HTERT RPE-1 (cell line): ENCODE results near the gene MPC2.
"Not testable (repeated sequence)": the region's sequence is repeated elsewhere in the genome, so short reads cannot be mapped to it uniquely, and the experiment has no call there.

Source experiments
- in situ Hi-C: fragments of 300-500 bp; cut with MboI; formaldehyde crosslinking; loops from 4 replicates; pipeline ENCODE4 v1.14.3; 2020; ENCODE audit warnings: low sequenced_read_pairs

MPC2 gene

GRCh38 chr1:167935216-167936067 is 1.4 kb downstream of the MPC2 start:
- in situ Hi-C loops, result no loop called here

DNA sequence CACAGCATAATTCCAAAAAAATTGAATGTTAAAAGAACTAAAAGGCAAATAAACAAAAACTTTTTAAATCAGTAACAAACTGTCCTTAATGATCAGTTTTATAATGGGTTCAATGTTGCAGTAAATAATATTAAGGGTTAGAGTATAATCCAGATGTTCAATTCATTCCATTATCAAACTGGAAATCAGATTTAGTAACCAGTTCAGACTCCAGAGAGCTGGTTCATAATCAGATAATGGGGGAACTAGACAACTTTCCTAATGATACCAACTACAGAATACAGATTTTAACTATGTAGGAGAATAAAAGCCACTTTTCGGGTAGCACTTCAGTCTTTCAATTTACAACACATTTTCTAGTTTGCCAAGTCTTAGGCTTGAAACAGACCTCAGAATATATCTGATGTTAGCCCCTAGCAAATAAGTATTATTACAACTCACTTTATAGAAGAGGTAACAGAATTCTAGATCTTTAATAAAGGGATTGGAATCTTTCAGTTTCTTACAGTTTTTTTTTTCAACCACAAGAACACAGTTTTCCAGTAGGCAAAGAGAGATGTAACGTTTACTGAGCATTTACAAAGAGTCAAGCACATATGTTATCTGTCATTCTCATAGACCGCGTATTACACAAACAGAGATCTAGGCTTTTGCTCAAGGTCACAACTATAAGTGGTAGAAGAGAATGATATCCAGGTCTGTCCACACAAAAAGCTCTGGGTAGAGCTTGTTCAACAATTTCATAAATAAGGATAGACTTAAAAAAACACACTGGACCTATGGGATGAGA is 2.3 kb downstream of the MPC2 start:
- in situ Hi-C loops, result no loop called here

DNA sequence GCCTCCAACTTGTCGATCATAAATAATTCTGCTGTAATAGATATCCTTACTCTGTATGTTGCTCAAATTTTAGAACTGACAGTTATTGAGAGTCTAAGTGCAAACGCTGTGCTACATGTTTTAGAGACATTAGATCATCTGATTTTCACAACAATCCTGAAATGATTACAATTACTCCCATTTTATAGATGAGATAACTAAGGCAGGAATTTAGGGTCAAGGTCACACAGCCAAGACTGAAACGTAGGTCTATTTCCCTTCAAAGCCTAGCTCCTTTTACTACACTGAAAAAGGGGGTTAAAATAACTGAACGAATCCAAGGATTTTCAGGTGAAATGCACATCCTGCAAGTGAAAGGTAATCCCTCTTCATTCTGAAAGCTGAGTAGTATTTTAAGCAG is 3.1 kb downstream of the MPC2 start:
- in situ Hi-C loops, result no loop called here

DNA sequence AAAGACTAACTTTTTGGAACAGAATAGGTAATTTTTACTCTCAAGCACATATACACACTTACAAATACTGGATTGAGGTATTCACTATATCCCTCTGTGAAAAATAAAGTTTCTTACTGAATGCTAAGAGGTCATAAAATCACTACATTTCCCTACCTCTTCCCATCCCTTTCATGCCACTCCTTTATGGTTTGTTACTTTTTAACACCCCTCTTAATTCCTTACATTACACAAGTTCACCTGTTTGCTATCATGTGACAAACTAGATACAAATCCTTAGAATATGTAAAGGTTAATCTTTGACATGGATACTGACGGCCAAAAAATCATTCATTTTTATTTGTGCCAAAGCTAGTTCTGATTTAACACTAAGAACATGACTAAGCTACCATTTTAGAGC is 7.1 kb downstream of the MPC2 start:
- in situ Hi-C loops, result no loop called here

GRCh38 chr1:167928919-167929318 is 8.0 kb downstream of the MPC2 start:
- in situ Hi-C loops, result not testable (repeated sequence)

GRCh38 chr1:167928457-167928852 is 8.4 kb downstream of the MPC2 start:
- in situ Hi-C loops, result no loop called here

- in situ Hi-C loops, result no loop called here
Observed at GRCh38 chr1:167927046-167927754, 9.7 kb downstream of the MPC2 start.

DNA sequence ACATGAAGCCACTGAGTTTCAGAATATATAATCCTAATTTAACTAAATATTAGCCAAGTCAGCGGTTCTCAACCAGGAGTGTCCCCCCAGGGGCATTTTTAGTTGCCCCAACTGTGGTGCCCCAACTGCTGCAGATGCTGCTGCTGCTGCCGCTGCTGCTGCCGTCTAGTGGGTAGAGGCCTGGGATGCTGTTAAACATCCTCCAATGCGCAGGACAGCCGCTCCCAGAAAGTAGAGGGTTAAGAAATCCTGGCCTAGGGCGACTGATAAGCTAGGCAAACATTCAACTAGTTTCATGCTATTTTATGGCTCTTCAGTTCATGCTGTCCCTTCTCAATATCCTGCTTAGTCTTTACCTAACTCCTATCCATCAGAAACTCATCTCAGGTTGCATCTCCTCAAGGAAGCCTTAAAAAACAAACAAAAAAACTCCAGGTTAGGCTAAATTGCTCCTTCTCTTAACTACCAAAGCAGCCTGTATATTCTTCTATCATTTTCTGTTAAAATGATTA is 10.3 kb downstream of the MPC2 start:
- in situ Hi-C loops, result no loop called here

DNA sequence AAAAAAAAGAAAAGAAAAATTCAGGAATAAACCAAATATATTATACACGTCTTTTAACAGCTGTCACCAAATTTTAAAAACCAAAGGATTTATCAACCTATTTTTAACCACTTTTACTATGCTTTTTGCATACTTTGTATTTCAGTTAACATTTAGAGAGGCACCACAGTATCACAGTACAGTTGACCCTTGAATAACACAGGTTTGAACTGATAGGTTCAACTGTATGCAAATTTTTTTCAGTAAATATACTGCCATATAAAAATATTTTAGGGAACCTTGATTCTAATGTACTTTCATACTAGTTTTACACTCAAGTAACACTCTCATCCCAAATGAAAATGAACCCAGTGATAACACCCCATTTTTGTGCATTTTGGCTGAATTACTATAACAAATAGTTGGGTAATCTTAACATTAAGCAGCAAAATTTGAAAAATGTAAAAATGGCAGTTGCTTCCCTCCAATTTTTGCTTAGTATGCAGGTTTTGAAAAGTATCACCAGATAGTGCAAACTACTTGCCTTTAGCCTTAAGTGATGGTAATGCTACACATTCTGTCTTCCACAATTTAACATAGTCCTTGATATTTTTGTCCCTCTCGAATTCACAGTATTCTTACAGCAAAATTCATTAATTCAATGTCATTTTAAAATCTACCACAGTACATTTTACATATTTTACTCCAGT is 12.2 kb downstream of the MPC2 start:
- in situ Hi-C loops, result no loop called here

DNA sequence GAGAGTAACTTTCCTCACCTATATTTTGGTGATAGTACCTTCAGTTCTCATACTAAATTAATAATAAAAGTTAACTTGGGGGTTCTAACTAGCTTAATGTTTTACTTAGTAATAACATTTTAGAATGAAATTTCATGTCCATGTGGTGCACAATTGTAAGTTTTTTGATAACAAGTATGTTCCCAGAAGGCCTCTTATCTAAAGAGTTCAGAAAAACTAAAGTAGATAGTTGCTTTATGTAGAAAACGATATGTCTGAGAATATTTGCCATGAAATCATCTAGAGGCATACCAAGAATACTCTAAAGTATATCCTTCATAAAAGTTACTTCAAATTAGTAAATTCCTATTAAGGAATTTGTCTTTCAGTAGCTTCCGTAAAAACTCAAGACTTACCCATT is 12.8 kb downstream of the MPC2 start:
- in situ Hi-C loops, result no loop called here

GRCh38 chr1:167923324-167924056 is 13.4 kb downstream of the MPC2 start:
- in situ Hi-C loops, result no loop called here

DNA sequence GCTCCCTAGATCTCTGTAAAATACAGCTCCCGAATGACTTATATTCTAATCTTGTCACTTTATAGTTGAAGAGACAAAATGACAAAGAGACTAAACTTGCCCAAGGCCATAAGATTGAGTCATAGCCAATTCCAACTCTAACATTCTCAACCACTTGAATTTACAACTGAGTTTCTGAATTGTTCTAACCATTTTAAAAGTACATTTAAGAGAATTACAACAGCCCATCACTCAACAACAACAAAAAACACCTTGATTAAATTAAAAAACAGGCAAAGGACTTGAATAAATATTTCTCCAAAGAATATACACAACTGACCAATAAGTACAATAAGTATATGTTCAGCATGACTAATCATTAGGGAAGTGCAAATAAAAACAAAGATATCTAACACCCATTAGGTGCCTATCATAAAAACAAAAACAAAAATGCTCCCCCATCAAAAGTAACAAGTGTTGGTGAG is 14.2 kb downstream of the MPC2 start:
- in situ Hi-C loops, result no loop called here

- in situ Hi-C loops, result no loop called here
Observed at GRCh38 chr1:167922023-167922422, 14.8 kb downstream of the MPC2 start.

DNA sequence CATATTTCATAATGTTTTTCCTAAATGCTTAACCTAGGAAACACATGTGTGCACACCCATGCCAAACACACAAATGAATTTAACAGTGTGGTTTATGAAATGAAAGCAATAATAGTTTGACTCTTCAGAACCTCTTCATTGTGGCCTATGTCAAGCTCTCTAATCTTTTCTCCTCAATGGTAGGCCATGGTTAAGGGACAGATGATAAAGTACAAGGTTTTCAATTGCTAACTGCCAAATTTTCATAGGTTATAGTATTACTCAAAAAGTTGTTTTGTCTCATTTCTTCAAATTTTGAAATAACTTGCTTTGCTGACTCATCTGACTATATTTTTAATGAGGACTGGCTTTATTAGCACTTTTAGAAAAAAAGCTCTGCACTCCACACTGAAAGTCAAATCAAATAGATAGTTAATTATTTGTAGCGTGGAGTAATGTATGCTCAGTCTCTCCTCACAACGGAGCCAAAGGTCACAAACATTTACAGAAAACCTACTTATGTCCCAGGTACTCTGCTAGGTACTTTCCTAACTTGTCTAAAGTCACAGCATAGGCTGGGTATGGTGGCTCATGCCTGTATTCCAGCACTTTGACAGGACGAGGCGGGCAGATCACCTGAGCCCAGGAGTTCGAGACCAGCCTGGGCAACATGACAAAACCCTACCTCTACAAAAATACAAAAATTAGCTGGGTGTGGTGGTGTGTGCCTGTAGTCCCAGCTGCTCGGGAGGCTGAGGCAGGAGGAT is 19.9 kb downstream of the MPC2 start:
- in situ Hi-C loops, result no loop called here

- in situ Hi-C loops, result no loop called here
Observed at GRCh38 chr1:167915569-167915968, 21.3 kb downstream of the MPC2 start.

DNA sequence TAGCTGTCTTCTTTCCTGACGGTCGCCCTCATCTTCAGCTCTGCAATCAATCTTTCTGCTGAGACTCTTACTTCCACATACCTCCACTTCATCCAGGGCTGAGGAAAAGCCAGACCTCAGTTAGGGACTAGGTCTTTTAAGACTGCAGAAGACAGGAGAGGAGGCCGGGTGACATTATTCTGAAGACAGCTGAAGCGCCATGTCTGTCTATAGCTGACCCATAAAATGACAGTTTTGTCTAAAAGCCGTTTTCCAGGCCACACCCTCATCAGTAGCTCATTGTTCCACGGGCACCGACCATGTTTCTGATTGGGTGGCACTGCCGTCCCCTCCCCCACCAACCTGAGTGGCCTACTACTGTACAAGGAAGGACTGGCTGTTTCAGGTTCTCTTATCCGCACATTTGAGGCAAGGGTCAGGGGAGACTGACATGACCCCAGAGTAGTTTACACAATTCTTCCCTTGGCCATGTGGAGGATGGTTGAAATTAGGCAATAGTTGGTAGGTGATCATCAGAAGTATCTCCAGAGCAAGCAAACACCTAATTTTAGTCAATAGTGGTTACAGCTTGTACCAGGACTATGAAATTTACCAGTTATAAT is 22.9 kb downstream of the MPC2 start, which contains the start of gene ADCY10:
Gene ADCY10, minus strand, starts transcription at position 240 of the 602 bp plus-strand sequence. CDS start 8,994 bp downstream, outside the sequence.
- in situ Hi-C loops, result no loop called here

GRCh38 chr1:167912294-167912693 is 24.6 kb downstream of the MPC2 start:
- in situ Hi-C loops, result no loop called here

- in situ Hi-C loops, result no loop called here
Observed at GRCh38 chr1:167911413-167911812, 25.5 kb downstream of the MPC2 start.

DNA sequence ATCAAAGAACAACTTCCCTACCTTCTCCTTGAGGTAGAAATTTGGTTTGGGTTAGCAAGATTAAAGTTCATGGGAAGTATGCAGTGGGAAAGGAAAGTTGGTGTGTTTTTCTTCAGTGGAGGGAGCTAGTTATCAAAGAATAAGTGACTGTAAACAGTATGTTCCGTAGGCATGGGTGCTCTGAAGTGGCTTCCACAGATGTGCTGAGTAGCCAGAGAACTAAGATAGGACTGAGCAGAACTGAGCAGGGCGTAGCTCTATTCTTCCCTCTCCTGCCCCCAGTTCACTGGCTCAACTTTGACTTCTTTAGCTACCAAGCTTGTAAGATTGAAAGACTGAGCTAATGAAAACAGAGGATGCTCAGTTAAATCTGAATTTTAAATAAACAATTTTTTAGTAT is 26.3 kb downstream of the MPC2 start:
- in situ Hi-C loops, result no loop called here
